Hepatocyte (in vitro differentiated cells): ENCODE results near the gene GRIK2. TPM values are rescaled to one million over a fixed set of nuclear protein-coding genes. Genes with fewer than 3 reads are reported as not detected.

ENCODE experiments used
- DNase-seq: peaks from one replicate; pipeline ENCODE4 v3.0.0-alpha.2; 2016; ENCODE audit warnings: low spot score
- H2AFZ ChIP-seq: fragments of 200-600 bp; sonication (generic); 2 replicates; pipeline ENCODE4 v1.6.0; 2016; ENCODE audit warnings: antibody characterized with exemption, mild to moderate bottlenecking
- H3K27ac ChIP-seq: fragments of 200-600 bp; sonication (generic); 2 replicates; pipeline ENCODE4 v1.5.1; 2016; ENCODE audit warnings: mild to moderate bottlenecking
- H3K27me3 ChIP-seq: fragments of 200-600 bp; sonication (generic); 2 replicates; pipeline ENCODE4 v1.6.1; 2016
- H3K36me3 ChIP-seq: fragments of 200-600 bp; sonication (generic); replicated peaks from 2 replicates; pipeline ENCODE4 v1.5.1; 2016; ENCODE audit warnings: low read depth; ENCODE audit not compliant: insufficient read depth
- H3K4me1 ChIP-seq: fragments of 200-600 bp; sonication (generic); 2 replicates; pipeline ENCODE4 v1.5.1; 2016; ENCODE audit warnings: mild to moderate bottlenecking, moderate library complexity; ENCODE audit not compliant: insufficient read depth
- H3K4me2 ChIP-seq: fragments of 200-600 bp; sonication (generic); 2 replicates; pipeline ENCODE4 v1.6.0; 2016
- H3K4me3 ChIP-seq: fragments of 200-600 bp; sonication (generic); 2 replicates; pipeline ENCODE4 v1.5.1; 2016; ENCODE audit warnings: mild to moderate bottlenecking
- H3K79me2 ChIP-seq: fragments of 200-600 bp; sonication (generic); 2 replicates; pipeline ENCODE4 v1.6.0; 2017; ENCODE audit warnings: mild to moderate bottlenecking
- H3K9me2 ChIP-seq: fragments of 200-600 bp; sonication (generic); replicated peaks from 2 replicates; pipeline ENCODE4 v1.6.0; 2017; ENCODE audit warnings: mild to moderate bottlenecking; ENCODE audit not compliant: insufficient read depth
- H3K9me3 ChIP-seq: fragments of 200-600 bp; sonication (generic); 2 replicates; pipeline ENCODE4 v1.5.1; 2016; ENCODE audit warnings: low read depth, mild to moderate bottlenecking
- H4K20me1 ChIP-seq: fragments of 200-600 bp; sonication (generic); 2 replicates; pipeline ENCODE4 v1.6.0; 2016; ENCODE audit warnings: mild to moderate bottlenecking; ENCODE audit not compliant: insufficient read depth, poor library complexity, severe bottlenecking
- EZH2 ChIP-seq: fragments of 200-600 bp; sonication (generic); IDR thresholded peaks from 2 replicates; pipeline ENCODE4 v1.6.1; 2016; ENCODE audit warnings: antibody characterized with exemption, mild to moderate bottlenecking, borderline replicate concordance
- EZH2phosphoT487 ChIP-seq: fragments of 200-600 bp; sonication (generic); IDR thresholded peaks from one replicate; pipeline ENCODE4 v1.6.1; 2018; ENCODE audit warnings: antibody characterized with exemption, mild to moderate bottlenecking, low read depth, moderate library complexity; ENCODE audit not compliant: unreplicated experiment, severe bottlenecking
- WGBS: methylation state at CpG from one replicate; pipeline ENCODE4 v1.1.6; 2016; ENCODE audit warnings: low lambda C conversion rate; ENCODE audit errors: missing lambda C conversion rate; 5-methylcytosine and 5-hydroxymethylcytosine counted together
- polyA plus RNA-seq: library from polyadenylated mRNA; unstranded; fragments of >200 nt; fragmentation: Nextera tagmentation; extraction: Ambion mirVana; gene quantifications from 2 replicates; pipeline ENCODE4 v1.2.1, GENCODE V29; 2016
- total RNA-seq: library from RNA; depleted of rRNA; stranded (reverse); fragments of >200 nt; gene quantifications from 2 replicates; pipeline ENCODE4 v1.2.3, GENCODE V29; 2014
- TF ChIP-seq, protein P1 (sequence below): fragments of 200-600 bp; sonication (generic); IDR thresholded peaks from 2 replicates; pipeline ENCODE4 v1.5.1; 2016; ENCODE audit warnings: antibody characterized with exemption, mild to moderate bottlenecking; ENCODE audit not compliant: poor library complexity

The GRIK2 gene
- total and polyA plus RNA-seq, 2 experiments from 2014 or later: 5.8 to 6.2 TPM

DNA sequence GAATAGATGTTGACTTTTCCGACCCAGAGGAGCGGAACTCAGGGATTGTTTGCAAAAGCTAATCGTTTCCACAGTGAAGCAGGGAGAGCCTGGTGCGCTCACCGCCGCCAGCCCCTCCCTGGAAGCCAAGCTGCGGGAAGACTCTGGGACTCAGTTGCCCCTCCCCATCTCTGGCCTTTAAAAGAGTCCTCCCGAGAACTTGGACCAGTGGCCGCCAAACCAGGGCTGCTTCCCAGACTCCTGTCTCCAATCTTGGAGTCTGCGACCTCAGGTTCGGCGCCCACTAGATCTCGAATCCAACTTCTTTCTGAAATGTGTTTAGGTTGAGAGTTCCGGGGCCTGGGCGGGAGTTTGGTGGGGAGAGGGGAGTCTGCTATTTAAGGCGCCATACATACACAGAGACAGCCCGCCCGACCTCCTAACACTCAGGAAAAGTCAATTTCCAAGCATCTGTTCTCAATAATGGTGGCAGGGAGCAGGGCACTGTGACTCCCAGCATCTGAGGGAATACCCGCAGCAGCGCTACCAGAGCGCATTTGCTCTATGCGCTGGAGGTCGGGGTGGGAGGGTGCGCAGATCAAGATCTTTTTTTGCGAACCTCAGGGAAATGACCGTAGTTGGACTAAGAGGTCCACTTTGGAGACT, 800 bp upstream of the GRIK2 start:
- Histone ChIP-seq H4K20me1 (no peaks in the 10 kb centered on the region), H3K4me3 (peak overlapping the region; percentile 88), H3K79me2 (no peaks in the 10 kb centered on the region), H3K9me2 (no peaks in the 10 kb centered on the region), H3K36me3 (no peaks in the 10 kb centered on the region), H3K9me3 (no peaks in the 10 kb centered on the region), H3K27me3 (peaks cover 60% of the 10 kb centered on the region), H2AFZ (peak overlapping the region; percentile 73), H3K27ac (no peak overlapping the region), H3K4me1 (peaks cover 2% of the 10 kb centered on the region), H3K4me2 (peak overlapping the region; percentile 96)
- TF ChIP-seq EZH2phosphoT487 (no peak), EZH2 (no peak)
- TF ChIP-seq, protein P1, sequence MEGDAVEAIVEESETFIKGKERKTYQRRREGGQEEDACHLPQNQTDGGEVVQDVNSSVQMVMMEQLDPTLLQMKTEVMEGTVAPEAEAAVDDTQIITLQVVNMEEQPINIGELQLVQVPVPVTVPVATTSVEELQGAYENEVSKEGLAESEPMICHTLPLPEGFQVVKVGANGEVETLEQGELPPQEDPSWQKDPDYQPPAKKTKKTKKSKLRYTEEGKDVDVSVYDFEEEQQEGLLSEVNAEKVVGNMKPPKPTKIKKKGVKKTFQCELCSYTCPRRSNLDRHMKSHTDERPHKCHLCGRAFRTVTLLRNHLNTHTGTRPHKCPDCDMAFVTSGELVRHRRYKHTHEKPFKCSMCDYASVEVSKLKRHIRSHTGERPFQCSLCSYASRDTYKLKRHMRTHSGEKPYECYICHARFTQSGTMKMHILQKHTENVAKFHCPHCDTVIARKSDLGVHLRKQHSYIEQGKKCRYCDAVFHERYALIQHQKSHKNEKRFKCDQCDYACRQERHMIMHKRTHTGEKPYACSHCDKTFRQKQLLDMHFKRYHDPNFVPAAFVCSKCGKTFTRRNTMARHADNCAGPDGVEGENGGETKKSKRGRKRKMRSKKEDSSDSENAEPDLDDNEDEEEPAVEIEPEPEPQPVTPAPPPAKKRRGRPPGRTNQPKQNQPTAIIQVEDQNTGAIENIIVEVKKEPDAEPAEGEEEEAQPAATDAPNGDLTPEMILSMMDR: no peak
- no peak for DNase-seq
- 2% methylated on average over 26 of the region's 26 CpGs for WGBS

DNA sequence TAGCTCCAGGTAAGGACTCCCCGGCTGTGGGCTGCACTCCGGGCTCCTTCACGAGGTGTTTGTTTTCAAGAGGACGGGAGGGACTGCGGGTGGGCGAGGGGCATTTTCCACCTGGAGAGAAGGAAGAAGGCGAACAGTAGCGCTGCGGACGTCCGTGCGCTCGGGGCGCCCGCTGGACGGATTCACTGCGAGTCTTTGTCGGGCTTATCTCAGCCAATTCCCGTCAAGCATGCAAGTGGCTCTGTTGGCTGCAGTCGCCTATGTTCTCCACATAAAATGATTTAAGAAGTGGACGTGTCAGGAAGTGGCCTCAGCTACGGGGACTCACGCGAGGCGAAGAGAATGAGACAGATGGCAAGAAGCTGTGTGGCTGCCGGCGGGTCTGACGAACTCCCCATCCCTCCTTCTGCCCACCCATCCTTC, 332 bp downstream of the GRIK2 start:
- H3K27me3 ChIP-seq: peaks cover 63% of the 10 kb centered on the region
- H3K4me3 ChIP-seq: peak overlapping the region; percentile 88
- TF ChIP-seq EZH2: peak; percentile 7
- no peak for TF ChIP-seq EZH2phosphoT487
- TF ChIP-seq, protein P1: no peak
- no peaks in the 10 kb centered on the region for H3K9me3 ChIP-seq
- H3K27ac ChIP-seq: no peak overlapping the region
- DNase-seq: peak; percentile 32
- peaks cover 2% of the 10 kb centered on the region for H3K4me1 ChIP-seq
- peak overlapping the region; percentile 96 for H3K4me2 ChIP-seq
- 2% methylated on average over 28 of the region's 28 CpGs for WGBS
- H3K79me2 ChIP-seq: no peaks in the 10 kb centered on the region
- H3K9me2 ChIP-seq: no peaks in the 10 kb centered on the region
- no peaks in the 10 kb centered on the region for H4K20me1 ChIP-seq
- peak overlapping the region; percentile 73 for H2AFZ ChIP-seq
- H3K36me3 ChIP-seq: no peaks in the 10 kb centered on the region

DNA sequence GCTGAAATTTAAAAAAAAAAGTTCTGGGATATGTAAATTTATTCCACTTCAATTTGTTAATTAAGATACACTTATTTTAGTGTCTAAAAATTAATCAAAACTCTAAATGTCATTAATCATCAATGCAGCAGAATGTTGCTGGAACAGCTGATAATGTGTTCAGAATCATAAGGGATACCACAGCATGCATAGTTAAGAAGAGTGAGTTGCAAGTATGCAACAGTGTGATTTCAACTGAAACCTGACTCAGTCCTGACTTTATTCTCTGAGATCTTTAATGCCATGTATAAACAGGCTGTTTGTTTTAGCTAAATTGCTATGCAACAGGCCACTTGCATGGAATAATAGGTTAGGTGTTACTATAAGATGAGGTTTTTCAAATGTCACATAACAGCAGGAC, 1.4 kb downstream of the GRIK2 start:
- H3K9me3 ChIP-seq: no peaks in the 10 kb centered on the region
- DNase-seq: no peak
- peaks cover 65% of the 10 kb centered on the region for H3K27me3 ChIP-seq
- no peaks in the 10 kb centered on the region for H3K79me2 ChIP-seq
- no peaks in the 10 kb centered on the region for H3K36me3 ChIP-seq
- H3K4me2 ChIP-seq: peak overlapping the region; percentile 96
- no peak overlapping the region for H2AFZ ChIP-seq
- TF ChIP-seq EZH2: no peak
- no peaks in the 10 kb centered on the region for H4K20me1 ChIP-seq
- H3K4me1 ChIP-seq: peaks cover 2% of the 10 kb centered on the region
- H3K4me3 ChIP-seq: no peak overlapping the region
- no peak overlapping the region for H3K27ac ChIP-seq
- no peaks in the 10 kb centered on the region for H3K9me2 ChIP-seq

DNA sequence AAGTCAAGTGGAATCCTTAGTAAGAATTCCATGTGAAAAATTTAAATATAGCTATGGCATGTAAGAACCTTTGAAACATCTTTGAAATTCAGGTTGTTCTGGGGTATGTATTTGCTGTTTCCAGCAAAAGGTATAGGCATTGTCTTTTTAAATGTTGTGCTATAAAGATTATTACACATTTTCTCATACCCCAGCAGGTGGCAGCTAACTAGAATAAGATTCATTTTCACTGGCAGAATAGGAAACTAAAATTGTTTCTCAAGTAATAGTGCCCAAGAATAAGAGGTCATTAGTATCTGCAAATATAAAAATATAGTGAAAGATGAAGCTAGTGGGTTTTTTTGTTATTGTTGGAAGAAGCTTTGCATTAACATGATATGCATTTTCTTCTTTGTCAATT, 1.8 kb downstream of the GRIK2 start:
- H3K9me2 ChIP-seq: no peaks in the 10 kb centered on the region
- H4K20me1 ChIP-seq: no peaks in the 10 kb centered on the region
- no peak overlapping the region for H2AFZ ChIP-seq
- H3K4me3 ChIP-seq: no peak overlapping the region
- no peaks in the 10 kb centered on the region for H3K9me3 ChIP-seq
- peak overlapping the region; percentile 96 for H3K4me2 ChIP-seq
- H3K4me1 ChIP-seq: peaks cover 2% of the 10 kb centered on the region
- no peak overlapping the region for H3K27ac ChIP-seq
- H3K36me3 ChIP-seq: no peaks in the 10 kb centered on the region
- peaks cover 65% of the 10 kb centered on the region for H3K27me3 ChIP-seq
- DNase-seq: no peak
- H3K79me2 ChIP-seq: no peaks in the 10 kb centered on the region
- TF ChIP-seq, protein P1: peak; percentile 34
- TF ChIP-seq EZH2phosphoT487: no peak
